AG09319 (cell line): Measurements from ENCODE around the gene P3H1.
"Not testable (repeated sequence)": the region's sequence is repeated elsewhere in the genome, so short reads cannot be mapped to it uniquely, and the experiment has no call there.

Source experiments
- DNase-seq: peaks from one replicate; pipeline ENCODE4 v3.0.0-alpha.2; 2010; ENCODE audit warnings: low read depth; ENCODE audit errors: extremely low read depth
- TF ChIP-seq, protein P1 (sequence below): IDR thresholded peaks from 2 replicates; pipeline ENCODE4 v1.5.1; 2011; ENCODE audit warnings: low read depth, mild to moderate bottlenecking, inconsistent platforms, low read length, moderate library complexity

The P3H1 gene

DNA sequence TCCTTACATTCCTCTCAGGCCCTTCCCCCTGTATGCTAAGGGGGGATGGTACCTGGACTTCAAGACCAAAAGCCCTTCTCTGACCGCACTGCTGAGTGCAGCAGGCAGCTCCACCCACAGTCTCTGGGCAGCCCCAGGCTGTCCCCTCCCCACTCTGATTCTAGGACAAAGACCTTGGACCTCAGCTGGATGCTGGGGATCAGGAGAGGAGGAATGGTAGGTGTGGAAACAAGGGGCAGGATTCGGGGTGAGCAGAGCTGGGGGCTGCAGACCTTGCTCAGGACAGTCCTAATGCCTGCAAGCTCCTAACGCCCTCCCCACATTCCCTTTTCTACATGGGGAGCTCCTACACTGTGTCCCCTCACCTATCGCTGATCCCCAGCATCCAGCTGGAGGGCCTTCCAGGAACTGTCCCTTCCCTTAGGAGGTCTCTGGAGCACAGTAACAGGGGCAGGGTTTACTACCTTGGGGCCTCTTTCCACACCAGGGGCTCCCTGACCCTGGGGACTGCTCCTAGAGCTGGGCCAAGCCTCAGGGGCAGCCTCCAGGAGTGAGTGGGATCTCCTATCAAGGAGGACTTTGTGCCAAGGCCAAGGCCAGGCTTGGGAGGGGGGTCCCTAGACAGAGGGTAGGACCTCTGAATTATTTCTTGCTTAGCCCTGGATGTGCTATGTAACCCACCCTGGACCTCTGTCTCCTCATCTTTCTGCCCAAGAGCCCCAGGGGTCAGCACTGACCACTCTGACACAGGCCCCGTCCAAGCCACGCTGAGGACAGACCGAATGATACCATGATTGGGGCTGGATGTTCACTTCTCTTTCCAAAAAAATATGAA lies 32.4 kb downstream of the P3H1 start:
- no peak for DNase-seq
- TF ChIP-seq, protein P1, sequence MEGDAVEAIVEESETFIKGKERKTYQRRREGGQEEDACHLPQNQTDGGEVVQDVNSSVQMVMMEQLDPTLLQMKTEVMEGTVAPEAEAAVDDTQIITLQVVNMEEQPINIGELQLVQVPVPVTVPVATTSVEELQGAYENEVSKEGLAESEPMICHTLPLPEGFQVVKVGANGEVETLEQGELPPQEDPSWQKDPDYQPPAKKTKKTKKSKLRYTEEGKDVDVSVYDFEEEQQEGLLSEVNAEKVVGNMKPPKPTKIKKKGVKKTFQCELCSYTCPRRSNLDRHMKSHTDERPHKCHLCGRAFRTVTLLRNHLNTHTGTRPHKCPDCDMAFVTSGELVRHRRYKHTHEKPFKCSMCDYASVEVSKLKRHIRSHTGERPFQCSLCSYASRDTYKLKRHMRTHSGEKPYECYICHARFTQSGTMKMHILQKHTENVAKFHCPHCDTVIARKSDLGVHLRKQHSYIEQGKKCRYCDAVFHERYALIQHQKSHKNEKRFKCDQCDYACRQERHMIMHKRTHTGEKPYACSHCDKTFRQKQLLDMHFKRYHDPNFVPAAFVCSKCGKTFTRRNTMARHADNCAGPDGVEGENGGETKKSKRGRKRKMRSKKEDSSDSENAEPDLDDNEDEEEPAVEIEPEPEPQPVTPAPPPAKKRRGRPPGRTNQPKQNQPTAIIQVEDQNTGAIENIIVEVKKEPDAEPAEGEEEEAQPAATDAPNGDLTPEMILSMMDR = no peak

DNA sequence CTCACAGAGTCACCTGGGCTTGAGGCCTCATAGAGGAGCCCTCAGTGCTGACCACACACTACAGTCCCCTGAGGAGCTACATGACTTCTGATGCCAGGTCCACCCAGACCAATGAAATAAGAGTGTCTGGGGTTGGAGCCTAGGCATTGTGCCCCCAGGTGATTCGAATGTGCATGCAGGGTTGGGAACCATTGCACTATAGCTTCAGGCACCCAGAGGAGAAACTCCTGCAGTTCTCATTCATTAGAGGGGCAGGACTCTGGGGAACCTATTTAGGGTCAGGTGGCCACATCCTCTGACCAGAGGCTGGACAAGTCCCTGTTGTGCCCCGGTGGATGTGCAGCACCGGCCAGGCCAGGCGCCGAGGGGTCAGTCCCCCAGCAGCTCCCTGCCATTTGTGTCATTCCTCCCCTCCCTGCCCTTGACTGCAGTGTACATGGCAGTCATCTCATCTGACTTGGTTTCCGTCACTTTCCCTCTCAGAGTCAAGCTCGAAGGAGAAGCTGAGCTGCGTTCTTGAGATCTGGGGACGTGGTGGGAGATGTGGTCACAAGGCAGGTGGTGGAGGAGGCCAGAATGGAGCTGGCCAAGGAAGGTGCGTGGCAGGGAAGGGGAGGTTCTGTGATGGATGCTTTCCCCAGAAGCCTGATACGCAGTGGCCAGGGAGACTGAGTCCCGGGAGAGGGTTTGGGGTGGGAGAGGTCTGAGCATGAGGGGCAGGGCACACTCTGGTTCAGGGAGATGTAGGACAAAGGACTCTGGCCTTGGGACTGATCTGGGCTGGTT lies 33.2 kb downstream of the P3H1 start:
- no peak for DNase-seq
- TF ChIP-seq, protein P1 = no peak

DNA sequence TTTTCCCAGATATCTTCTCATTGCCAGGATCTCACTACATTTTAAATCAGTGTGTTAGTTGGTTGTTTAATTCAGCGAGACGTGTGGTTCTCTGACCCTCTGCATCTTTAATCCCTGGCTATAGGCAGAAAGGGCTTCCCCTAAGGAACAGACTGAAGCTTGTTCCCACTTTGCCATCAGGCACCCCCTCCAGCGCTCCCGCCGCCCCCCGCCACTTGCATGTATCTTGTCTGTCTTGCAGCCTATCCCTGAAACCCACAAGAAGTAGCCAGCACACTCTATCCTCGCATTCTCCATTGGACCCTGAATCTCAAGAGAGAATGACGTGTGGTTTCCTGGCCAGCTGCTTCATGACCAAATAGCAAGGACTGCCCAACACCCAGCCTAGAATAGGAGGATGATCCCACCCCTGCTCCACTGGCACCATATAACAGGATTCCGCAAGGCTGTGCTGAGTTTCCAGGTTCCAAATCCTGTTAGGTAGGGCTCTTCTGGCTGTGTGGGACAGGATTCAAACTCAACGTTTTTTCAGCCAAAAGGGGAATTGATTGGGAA lies 34.6 kb downstream of the P3H1 start:
- TF ChIP-seq, protein P1 = no peak
- DNase-seq = no peak

DNA sequence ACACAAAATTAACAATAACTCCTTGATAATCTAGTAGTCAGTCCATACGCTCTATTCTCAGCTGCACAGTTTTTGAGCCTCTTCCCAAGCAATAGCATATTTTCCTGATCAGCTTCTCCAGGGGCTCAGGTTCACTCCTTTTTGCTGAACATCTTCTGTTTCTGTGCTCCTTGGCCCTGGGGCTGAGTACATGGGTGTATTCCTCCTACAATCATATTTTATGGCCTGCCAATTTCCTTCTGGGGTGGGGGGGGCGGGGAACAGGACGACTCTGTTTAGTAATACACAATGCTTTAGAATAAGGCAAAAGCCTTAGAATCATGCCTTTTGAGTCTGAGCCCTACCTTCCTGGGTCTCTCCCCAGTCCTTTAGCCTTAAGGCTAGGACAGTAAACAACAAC lies 35.2 kb downstream of the P3H1 start:
- no peak for DNase-seq
- TF ChIP-seq, protein P1 = no peak

DNA sequence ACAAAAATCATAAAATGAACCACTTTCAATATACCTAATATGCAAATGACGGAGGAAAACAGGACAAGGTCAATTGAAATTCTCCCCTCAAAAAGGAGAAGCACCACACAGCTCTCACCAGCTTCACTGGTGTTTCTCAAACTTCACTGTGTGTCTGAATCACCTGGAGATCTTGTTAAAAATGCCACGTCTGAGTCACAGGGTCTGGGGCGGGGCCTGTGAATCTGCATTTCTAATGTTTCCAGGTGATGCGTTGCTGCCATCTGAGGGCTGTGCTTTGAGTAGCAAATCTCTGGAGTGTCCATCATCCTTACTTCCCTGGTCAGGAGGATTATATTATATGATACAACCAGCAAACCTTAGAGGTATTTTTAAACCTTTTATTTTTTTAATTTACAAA lies 35.8 kb downstream of the P3H1 start:
- no peak for DNase-seq
- TF ChIP-seq, protein P1 = no peak

DNA sequence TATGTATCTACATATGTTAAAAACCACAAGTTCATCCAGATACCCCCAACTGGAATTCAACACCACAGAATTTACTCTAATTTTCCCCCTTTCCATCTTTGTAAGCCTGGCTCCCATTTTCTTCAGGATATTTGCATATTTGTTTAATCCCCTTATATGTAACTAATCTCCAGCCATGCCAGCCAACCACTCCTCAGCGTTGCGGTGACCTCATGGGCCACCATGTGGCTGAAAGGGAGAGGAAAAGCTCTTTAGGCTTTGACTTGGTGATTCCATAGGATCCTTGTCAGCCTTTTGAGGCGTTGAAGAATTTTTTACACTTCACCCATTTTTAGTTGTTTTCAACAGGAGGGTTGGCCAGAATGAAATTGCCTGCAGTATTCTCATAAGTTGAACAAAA lies 36.8 kb downstream of the P3H1 start:
- TF ChIP-seq, protein P1 = no peak
- no peak for DNase-seq

DNA sequence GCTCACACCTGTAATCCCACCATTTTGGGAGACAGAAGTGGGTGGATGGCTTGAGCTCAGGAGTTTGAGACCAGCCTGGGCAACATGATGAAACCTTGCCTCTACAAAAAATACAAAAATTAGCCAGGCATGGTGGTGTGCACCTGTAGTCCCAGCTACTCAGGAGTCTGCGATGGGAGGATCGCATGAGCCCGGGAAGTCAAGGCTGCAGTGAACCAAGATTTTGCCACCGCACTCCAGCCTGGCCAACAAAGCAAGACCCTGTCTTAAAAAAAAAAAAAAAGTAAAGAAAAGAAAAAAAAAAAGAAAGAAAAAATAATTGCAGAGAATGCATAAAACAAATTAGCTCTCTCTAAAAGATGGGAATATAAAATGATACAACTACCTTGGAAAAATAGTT lies 41.0 kb downstream of the P3H1 start:
- DNase-seq = not testable (repeated sequence)
